Karpas-422 (cell line): ENCODE measurements around the gene CSMD2. TPM values are rescaled to one million over a fixed set of nuclear protein-coding genes. Genes with fewer than 3 reads are reported as not detected.

Experiments used
- DNase-seq: peaks from one replicate; pipeline ENCODE4 v3.0.0-alpha.2; 2015
- H2AFZ ChIP-seq: fragments of 200-600 bp; sonication (generic); 2 replicates; pipeline ENCODE4 v1.6.1; 2014; ENCODE audit warnings: antibody characterized with exemption, low read length, mixed read lengths
- H3K27ac ChIP-seq: fragments of 200-600 bp; sonication (generic); 2 replicates; pipeline ENCODE4 v1.5.1; 2014; ENCODE audit warnings: mild to moderate bottlenecking, low read length, moderate library complexity
- H3K27me3 ChIP-seq: fragments of 200-600 bp; sonication (generic); 2 replicates; pipeline ENCODE4 v1.6.1; 2014; ENCODE audit warnings: low read length, mixed read lengths
- H3K36me3 ChIP-seq: fragments of 200-600 bp; sonication (generic); 2 replicates; pipeline ENCODE4 v1.6.1; 2014; ENCODE audit warnings: low read length, mixed read lengths; ENCODE audit not compliant: insufficient read depth
- H3K4me1 ChIP-seq: fragments of 200-600 bp; sonication (generic); 2 replicates; pipeline ENCODE4 v1.6.1; 2014; ENCODE audit warnings: mild to moderate bottlenecking, low read length, mixed read lengths
- H3K4me2 ChIP-seq: fragments of 200-600 bp; sonication (generic); 2 replicates; pipeline ENCODE4 v1.6.1; 2014; ENCODE audit warnings: low read length, low read depth, mild to moderate bottlenecking; ENCODE audit not compliant: poor library complexity, severe bottlenecking
- H3K4me3 ChIP-seq: fragments of 200-600 bp; sonication (generic); 2 replicates; pipeline ENCODE4 v1.5.1; 2014; ENCODE audit warnings: mild to moderate bottlenecking, antibody characterized with exemption, low read length, mixed read lengths
- H3K79me2 ChIP-seq: fragments of 200-600 bp; sonication (generic); 2 replicates; pipeline ENCODE4 v1.6.1; 2014; ENCODE audit warnings: mild to moderate bottlenecking, low read length, mixed read lengths
- H3K9ac ChIP-seq: fragments of 200-600 bp; sonication (generic); 2 replicates; pipeline ENCODE4 v1.6.0; 2014; ENCODE audit warnings: low read length
- H3K9me2 ChIP-seq: fragments of 200-600 bp; sonication (generic), shearing (Covaris generic); replicated peaks from 2 replicates; pipeline ENCODE4 v1.6.0; 2014; ENCODE audit warnings: mild to moderate bottlenecking, low read length, moderate library complexity; ENCODE audit not compliant: insufficient read depth
- H3K9me3 ChIP-seq: fragments of 300-700, 200-600 bp; sonication (generic); 2 replicates; pipeline ENCODE4 v1.6.1; 2014; ENCODE audit warnings: low read length, mixed read lengths
- H4K20me1 ChIP-seq: fragments of 200-600 bp; sonication (generic); 2 replicates; pipeline ENCODE4 v1.6.1; 2014; ENCODE audit warnings: mild to moderate bottlenecking, antibody characterized with exemption, low read length, low read depth; ENCODE audit not compliant: insufficient read depth
- total RNA-seq: library from RNA; depleted of rRNA; stranded (reverse); fragments of >200 nt; shearing (Covaris generic); gene quantifications from 2 replicates; pipeline ENCODE4 v1.2.3, GENCODE V29; 2014; ENCODE audit warnings: low replicate concordance

Gene CSMD2
- total RNA-seq, 1 experiment from 2014 or later: 0.19 TPM

DNA sequence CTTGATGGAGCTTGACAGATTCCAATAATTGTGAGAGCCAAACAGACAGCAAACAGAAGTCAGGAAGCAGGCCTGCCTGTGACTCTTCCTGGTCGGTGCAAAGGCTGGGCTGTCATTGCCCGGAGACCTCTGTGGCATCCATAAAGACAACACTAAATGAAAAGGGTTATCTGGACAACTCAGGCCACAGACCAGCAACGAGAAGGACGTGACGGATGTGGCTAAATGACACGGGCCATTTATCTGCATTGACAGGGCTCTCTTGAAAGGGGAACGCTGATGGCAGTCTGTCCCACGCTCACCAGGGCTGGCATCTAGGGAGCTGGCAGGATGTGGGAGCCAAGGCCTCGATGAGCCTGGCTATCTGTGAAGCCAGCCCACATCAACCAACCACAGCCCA, 266.1 kb downstream of the CSMD2 start:
- DNase-seq: no peak
- Histone ChIP-seq H3K4me1 (peaks cover 22% of the 10 kb centered on the region), H2AFZ (no peak overlapping the region), H3K4me3 (no peak overlapping the region), H3K9ac (no peak overlapping the region), H3K9me3 (no peaks in the 10 kb centered on the region), H4K20me1 (no peaks in the 10 kb centered on the region), H3K27me3 (no peaks in the 10 kb centered on the region), H3K4me2 (no peak overlapping the region), H3K36me3 (no peaks in the 10 kb centered on the region), H3K79me2 (no peaks in the 10 kb centered on the region), H3K27ac (no peak overlapping the region), H3K9me2 (no peaks in the 10 kb centered on the region)

DNA sequence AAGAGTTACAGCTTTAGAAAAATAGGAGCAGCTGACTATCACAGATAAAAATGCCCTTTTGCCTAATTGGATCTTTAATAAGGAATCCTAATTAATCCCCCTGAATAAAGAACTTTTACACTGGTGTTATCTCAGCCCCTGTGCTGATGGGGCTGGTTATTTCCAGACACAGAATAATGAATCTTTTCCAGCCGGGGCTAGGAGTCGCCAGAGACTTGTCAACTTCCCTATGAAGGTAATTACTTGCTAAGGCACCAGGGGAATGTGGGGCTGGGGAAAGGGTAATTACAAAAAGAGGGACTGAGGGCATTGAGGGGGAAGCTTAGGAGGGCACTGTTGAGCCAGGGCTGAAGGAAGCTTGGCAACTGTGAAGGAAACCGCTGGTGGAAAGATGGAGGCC, 266.6 kb downstream of the CSMD2 start:
- DNase-seq: no peak
- Histone ChIP-seq H3K79me2 (no peaks in the 10 kb centered on the region), H3K4me3 (no peak overlapping the region), H3K4me2 (no peak overlapping the region), H2AFZ (no peak overlapping the region), H3K9me3 (no peaks in the 10 kb centered on the region), H3K9ac (no peak overlapping the region), H3K27ac (no peak overlapping the region), H3K9me2 (no peaks in the 10 kb centered on the region), H3K27me3 (no peaks in the 10 kb centered on the region), H4K20me1 (no peaks in the 10 kb centered on the region), H3K4me1 (peaks cover 17% of the 10 kb centered on the region), H3K36me3 (no peaks in the 10 kb centered on the region)

DNA sequence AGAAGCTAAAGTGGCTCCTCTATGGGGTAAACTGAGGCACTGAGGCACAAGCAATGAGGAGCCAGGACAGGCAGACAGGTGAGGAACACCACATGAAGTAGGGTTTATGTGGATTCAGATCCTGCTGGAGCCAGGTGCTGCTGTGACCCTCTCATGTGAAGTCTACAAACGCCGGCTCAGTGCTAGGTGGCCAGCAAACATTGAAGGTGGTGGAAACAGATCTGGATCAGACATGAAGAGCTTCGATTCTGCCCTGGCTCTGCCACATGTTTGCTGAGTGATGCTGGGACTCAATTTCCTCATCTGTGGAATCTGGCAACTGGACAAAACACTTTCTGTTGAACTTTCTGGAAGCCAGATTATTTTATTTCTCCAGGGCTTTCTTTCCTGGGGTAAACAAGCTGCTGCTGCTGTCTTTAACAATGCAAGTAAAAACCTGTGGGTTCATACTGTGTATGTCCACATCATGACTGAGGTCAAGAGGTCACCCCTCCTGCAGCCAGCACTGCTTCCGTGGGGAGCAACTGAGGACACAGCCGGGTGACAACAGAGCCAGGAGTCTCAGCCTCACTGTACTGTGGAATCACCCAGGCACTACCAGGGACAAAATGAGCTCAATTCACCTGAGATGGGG, 267.8 kb downstream of the CSMD2 start:
- Histone ChIP-seq H3K9ac (no peak overlapping the region), H3K27me3 (no peaks in the 10 kb centered on the region), H3K4me2 (no peak overlapping the region), H3K79me2 (no peaks in the 10 kb centered on the region), H3K9me2 (no peaks in the 10 kb centered on the region), H4K20me1 (no peaks in the 10 kb centered on the region), H3K4me1 (peaks cover 5% of the 10 kb centered on the region), H2AFZ (no peak overlapping the region), H3K27ac (no peak overlapping the region), H3K9me3 (no peaks in the 10 kb centered on the region), H3K36me3 (no peaks in the 10 kb centered on the region), H3K4me3 (no peak overlapping the region)
- no peak for DNase-seq

DNA sequence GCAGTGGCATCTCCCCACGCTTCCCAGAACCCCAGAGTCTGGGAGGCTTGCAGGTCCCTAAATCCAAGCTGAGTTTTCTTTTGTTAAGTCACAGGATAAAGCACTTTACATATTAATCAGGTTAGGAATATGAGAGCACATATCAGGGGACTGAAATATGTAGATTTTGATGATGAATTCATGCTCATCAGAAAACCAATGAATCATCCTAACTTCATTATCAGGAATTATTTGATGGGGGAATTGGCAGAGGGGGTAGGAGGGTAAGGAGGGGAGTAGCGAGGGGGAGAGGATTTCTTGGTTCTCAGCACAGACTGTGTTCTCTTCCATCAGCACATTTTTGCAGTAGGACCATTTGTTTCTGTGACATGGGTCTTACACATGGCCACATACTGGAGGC, 269.1 kb downstream of the CSMD2 start:
- H3K9me2 ChIP-seq: no peaks in the 10 kb centered on the region
- H3K27ac ChIP-seq: no peak overlapping the region
- no peak for DNase-seq
- H3K4me3 ChIP-seq: no peak overlapping the region
- no peaks in the 10 kb centered on the region for H3K27me3 ChIP-seq
- no peak overlapping the region for H3K9ac ChIP-seq
- H3K9me3 ChIP-seq: no peaks in the 10 kb centered on the region
- H3K79me2 ChIP-seq: no peaks in the 10 kb centered on the region
- H2AFZ ChIP-seq: no peak overlapping the region
- H3K4me1 ChIP-seq: no peaks in the 10 kb centered on the region
- no peak overlapping the region for H3K4me2 ChIP-seq
- no peaks in the 10 kb centered on the region for H3K36me3 ChIP-seq
- H4K20me1 ChIP-seq: no peaks in the 10 kb centered on the region

DNA sequence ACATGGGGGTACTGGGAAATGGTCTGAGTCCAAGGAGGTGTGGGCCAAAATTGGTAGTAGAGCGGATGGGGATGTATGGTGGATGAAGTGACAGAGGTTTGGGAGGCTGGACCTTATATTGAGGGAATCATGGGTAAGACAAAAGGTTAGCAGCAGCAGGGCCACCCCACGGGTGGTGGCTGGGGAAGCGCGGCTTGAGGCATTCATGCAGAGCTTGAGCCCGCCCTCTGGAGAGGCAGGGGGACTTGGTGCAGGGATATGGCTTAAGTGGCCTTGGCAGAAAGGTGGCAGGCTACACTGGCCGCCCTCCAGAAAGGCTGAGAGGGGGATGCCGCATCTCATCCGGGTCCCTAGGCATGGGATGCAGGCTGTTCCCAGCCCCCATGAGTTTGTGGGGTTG, 269.6 kb downstream of the CSMD2 start:
- no peaks in the 10 kb centered on the region for H3K9me3 ChIP-seq
- H2AFZ ChIP-seq: no peak overlapping the region
- no peak overlapping the region for H3K4me3 ChIP-seq
- H4K20me1 ChIP-seq: no peaks in the 10 kb centered on the region
- no peak overlapping the region for H3K4me2 ChIP-seq
- H3K79me2 ChIP-seq: no peaks in the 10 kb centered on the region
- no peaks in the 10 kb centered on the region for H3K9me2 ChIP-seq
- H3K9ac ChIP-seq: no peak overlapping the region
- H3K4me1 ChIP-seq: no peaks in the 10 kb centered on the region
- H3K36me3 ChIP-seq: no peaks in the 10 kb centered on the region
- H3K27me3 ChIP-seq: no peaks in the 10 kb centered on the region
- no peak for DNase-seq
- H3K27ac ChIP-seq: no peak overlapping the region

DNA sequence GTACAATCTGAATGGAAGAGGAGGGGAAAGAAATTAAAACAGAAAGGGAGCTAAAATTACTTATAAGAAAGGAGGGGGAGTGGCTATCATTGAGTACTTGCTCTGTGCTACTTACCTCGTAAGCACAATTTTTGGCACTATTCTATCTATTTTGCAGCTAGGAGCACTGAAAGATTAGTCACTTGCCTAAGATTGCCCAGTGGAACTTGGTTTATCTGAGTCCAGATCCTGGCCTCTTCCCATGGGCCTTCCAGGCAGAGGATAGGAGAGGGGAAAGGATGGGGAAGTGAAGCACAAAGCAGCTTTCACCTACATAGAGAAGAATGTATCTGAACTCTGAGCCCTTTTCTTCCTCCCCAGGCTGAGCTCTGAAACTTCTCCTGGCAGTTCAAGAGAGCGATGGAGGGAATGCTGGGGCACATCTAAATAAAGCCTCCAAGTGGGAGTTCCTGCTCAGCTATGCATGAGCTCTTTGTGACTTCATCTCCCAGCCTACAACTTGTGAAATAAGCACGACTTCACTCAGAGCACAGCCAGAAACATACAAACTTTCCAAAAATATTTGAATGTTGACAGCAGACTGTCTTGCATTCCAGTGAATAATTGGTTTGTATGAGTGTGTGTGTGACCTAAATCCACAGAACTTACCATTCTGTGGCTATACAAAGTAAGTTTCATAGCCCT, 271.7 kb downstream of the CSMD2 start:
- no peak overlapping the region for H3K4me2 ChIP-seq
- no peak overlapping the region for H3K4me3 ChIP-seq
- no peaks in the 10 kb centered on the region for H3K9me2 ChIP-seq
- no peak overlapping the region for H3K9ac ChIP-seq
- H3K36me3 ChIP-seq: no peaks in the 10 kb centered on the region
- no peaks in the 10 kb centered on the region for H3K4me1 ChIP-seq
- no peaks in the 10 kb centered on the region for H3K79me2 ChIP-seq
- H2AFZ ChIP-seq: no peak overlapping the region
- DNase-seq: no peak
- no peaks in the 10 kb centered on the region for H3K27me3 ChIP-seq
- no peaks in the 10 kb centered on the region for H4K20me1 ChIP-seq
- H3K9me3 ChIP-seq: no peaks in the 10 kb centered on the region
- no peak overlapping the region for H3K27ac ChIP-seq

DNA sequence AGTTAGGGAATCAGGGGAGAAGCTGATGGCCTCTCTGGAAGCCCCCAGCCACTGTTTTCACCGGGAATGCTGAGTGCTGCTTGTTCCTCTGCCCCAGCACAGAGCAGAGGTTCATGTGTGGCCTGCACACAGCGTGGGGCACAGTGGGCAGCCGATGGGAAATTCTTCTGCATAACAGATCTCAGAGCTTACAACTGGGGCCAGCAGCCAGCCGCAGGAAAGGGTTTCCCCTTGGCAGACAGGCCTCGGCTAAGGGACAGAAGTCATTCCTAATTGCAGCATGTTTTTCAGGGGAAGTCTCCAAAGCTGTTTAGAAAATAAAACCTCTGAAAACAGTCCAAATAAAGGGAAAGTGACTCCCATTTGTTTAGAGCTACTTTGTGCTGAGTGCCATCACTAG, 278.5 kb downstream of the CSMD2 start:
- Histone ChIP-seq H3K9ac (no peak overlapping the region), H3K4me1 (no peaks in the 10 kb centered on the region), H3K9me3 (no peaks in the 10 kb centered on the region), H3K27ac (no peak overlapping the region), H4K20me1 (no peaks in the 10 kb centered on the region), H3K36me3 (no peaks in the 10 kb centered on the region), H3K4me2 (no peak overlapping the region), H3K9me2 (no peaks in the 10 kb centered on the region), H3K27me3 (no peaks in the 10 kb centered on the region), H3K4me3 (no peak overlapping the region), H3K79me2 (no peaks in the 10 kb centered on the region), H2AFZ (no peak overlapping the region)
- DNase-seq: no peak

DNA sequence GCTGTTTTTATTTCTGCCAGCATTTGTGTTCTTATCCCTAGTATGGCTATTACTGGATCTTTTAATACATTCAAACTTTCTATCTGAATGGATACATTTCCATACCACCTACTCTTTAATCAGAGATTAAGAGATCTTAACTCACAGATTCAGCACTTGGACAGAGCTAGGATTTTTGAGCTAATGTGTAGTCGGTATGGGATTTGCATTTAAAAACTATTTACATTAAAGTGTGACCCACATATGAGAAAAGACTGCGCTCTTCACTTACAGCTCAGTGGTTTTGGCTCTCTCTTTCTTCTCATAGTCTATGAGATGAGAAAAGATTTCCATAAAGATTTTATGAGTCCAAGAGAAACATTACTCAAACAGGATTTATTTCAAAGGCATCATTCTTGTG, 284.7 kb downstream of the CSMD2 start:
- Histone ChIP-seq H3K9me2 (no peaks in the 10 kb centered on the region), H3K9me3 (no peaks in the 10 kb centered on the region), H2AFZ (no peak overlapping the region), H3K27me3 (no peaks in the 10 kb centered on the region), H3K27ac (no peak overlapping the region), H3K4me1 (no peaks in the 10 kb centered on the region), H3K9ac (no peak overlapping the region), H3K36me3 (no peaks in the 10 kb centered on the region), H3K4me2 (no peak overlapping the region), H3K79me2 (no peaks in the 10 kb centered on the region), H4K20me1 (no peaks in the 10 kb centered on the region), H3K4me3 (no peak overlapping the region)
- DNase-seq: no peak
